COLO829 (cell line): ENCODE results near the gene LMOD1.
"Not testable (repeated sequence)": the region's sequence is repeated elsewhere in the genome, so short reads cannot be mapped to it uniquely, and the experiment has no call there.

Experiments used
- DNase-seq: peaks from one replicate; pipeline ENCODE4 v3.0.0; 2012; ENCODE audit warnings: low spot score

The LMOD1 gene

DNA sequence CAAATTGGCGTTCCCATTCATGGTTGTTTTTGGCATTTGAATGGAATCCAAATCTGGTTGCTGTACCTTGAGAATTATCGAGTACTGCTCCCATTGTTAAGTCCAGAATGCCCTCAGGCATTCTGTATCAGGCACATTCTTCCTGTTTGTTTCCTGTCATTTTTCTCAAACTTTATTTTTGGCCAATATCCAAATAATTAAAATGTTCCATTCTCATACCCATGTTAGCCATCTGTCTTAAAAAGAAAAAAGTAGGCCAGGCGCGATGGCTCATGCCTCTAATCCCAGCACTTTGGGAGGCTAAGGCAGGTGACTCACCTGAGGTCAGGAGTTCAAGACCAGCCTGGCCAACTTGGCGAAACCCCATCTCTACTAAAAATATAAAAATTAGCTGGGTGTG is 86.9 kb downstream of the LMOD1 start:
- no peak for DNase-seq

DNA sequence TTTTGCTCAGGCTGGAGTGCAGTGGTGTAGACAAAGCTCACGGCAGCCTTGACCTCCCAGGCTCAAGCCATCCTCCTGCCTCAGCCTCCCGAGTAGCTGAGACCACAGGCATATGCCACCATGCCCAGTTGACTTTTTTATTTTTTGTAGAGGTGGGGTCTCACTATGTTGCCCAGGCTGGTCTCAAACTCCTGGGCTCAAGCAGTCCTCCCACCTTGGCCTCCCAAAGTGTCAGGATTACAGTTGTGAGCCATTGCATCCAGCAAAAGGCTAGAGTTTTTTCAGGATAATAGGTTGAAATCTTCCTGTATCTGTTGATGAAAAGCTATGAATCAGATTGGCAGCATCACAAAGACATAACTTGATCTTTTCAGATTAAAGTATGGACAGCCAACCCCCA is 89.6 kb downstream of the LMOD1 start:
- not testable (repeated sequence) for DNase-seq

GRCh38 chr1:201851949-201852348 is 94.4 kb downstream of the LMOD1 start:
- DNase-seq, result no peak

DNA sequence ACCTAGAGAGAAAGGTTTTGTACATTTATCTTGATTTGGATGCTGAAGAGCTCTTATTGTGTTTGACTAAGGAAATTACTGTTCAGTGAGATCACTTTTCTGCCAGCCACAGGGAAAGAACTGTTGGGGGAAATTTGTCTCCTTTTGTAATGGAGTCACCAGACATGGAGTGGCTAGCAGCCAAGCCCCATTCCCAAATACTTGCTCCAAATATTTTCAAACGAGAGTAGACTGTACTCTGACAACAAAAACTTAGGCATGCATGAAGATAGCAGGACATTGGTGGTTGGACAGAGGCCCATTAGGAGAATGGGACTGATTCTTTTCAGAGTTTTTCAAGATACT is 96.3 kb downstream of the LMOD1 start:
- peak; percentile 16 for DNase-seq

DNA sequence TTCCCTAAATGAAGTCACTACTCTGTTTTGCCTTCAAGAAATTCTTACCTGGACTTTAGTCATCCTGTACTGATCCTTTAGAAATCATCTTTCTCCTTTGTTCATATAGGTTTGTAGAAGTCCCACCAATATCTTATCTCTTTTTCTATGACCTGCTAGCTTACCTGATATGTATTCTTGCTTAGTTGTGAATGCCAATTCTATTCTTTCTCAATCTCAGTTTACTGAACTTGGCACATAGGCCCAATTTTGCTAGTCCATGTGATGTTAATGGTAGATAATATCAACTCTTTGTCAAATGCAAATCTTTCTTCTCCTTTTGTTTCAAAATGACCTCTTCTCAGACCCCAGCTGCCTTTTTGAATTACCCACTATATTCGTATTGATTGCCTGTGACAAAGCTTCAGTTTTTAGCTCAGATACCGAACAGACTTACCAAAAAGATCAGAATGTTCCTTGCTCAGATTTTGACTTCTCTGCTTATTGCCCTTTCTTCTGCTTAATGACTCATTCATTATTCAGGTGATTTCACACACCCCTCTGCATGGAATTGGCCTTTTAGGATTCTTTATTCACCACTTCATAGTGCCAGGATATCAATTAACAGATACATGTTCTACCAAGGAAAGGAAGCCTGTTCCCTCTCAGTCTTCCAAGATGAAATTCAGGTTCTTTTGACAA is 96.8 kb downstream of the LMOD1 start:
- no peak for DNase-seq

DNA sequence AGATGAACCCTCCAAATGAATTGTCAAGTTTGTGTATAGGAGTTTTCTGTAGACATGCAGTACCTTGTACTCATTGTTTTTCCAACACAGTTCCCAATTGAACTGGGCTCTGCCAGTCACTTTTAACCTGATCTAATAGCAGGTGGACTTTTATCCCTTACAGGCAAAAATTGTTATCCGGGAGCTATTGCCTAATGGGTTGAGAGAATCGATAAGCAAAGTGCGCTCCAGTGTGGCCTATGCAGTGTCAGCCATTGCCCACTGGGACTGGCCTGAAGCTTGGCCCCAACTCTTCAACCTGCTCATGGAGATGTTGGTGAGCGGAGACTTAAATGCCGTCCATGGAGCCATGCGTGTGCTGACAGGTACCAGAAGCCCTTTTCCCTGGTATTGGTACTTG is 98.1 kb downstream of the LMOD1 start:
- DNase-seq, result no peak

DNA sequence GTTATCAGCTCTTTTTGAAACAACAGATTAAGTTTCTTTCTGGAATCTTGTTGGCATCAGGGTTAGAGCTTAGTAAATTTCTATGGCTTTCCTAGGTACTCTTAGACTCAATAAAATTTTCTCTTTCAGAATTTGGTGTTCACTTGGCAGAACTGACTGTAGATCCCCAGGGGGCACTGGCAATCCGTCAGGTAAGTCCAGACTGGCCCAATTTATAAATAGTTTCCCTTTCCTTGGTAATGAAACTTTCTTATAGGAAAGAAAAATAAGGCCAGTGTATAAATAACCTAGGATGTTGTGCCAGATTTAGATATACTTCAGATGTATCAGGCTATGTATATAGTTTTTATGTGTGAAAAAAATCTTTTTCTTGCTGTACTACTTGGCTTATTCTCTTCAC is 99.2 kb downstream of the LMOD1 start:
- DNase-seq, result no peak
